Mammary epithelial cell (primary cell): ENCODE measurements around the gene DCST2.

ENCODE experiments used
- EZH2 ChIP-seq: IDR thresholded peaks from 2 replicates; pipeline ENCODE4 v1.6.1; 2012; ENCODE audit warnings: low read length, inconsistent platforms, borderline replicate concordance
- TF ChIP-seq, protein P1 (sequence below), 2 donors: IDR thresholded peaks in 1 of 2; conservative IDR thresholded peaks in 1 of 2; 2 replicates each; pipeline ENCODE4 v1.5.1; 2011 to 2012; ENCODE audit warnings: inconsistent platforms in 2 of 2, low read length in 2 of 2, mild to moderate bottlenecking in 2 of 2, control low read depth in 1 of 2, low read depth in 1 of 2; ENCODE audit not compliant: insufficient read depth in 1 of 2; ENCODE audit errors: extremely low read depth in 1 of 2

- TF ChIP-seq, protein P1, sequence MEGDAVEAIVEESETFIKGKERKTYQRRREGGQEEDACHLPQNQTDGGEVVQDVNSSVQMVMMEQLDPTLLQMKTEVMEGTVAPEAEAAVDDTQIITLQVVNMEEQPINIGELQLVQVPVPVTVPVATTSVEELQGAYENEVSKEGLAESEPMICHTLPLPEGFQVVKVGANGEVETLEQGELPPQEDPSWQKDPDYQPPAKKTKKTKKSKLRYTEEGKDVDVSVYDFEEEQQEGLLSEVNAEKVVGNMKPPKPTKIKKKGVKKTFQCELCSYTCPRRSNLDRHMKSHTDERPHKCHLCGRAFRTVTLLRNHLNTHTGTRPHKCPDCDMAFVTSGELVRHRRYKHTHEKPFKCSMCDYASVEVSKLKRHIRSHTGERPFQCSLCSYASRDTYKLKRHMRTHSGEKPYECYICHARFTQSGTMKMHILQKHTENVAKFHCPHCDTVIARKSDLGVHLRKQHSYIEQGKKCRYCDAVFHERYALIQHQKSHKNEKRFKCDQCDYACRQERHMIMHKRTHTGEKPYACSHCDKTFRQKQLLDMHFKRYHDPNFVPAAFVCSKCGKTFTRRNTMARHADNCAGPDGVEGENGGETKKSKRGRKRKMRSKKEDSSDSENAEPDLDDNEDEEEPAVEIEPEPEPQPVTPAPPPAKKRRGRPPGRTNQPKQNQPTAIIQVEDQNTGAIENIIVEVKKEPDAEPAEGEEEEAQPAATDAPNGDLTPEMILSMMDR (conservative IDR thresholded peaks at IDR 0.05 in 1 of 2, IDR thresholded peaks at IDR 0.05 in 1 of 2; ENCODE audit: extremely low read depth in 1 of 2, insufficient read depth in 1 of 2, low read depth in 1 of 2, low read length in 2 of 2) = peak; percentile 76 to 84
- no peak for TF ChIP-seq EZH2
Measured at GRCh38 chr1:155044812-155045657, 11.5 kb upstream of the DCST2 start.
